Bone marrow (tissue), 2 donors: ENCODE measurements around the gene DEPP1.
A peak's percentile ranks its signal among the peaks of the same experiment; 100 is the strongest.
"Not testable (repeated sequence)": the region's sequence is repeated elsewhere in the genome, so short reads cannot be mapped to it uniquely, and the experiment has no call there.

Experiments used
- DNase-seq, 2 donors: peaks; one replicate each; lab custom pipeline; 2025; lab: John Stamatoyannopoulos, UW

The DEPP1 gene

GRCh38 chr10:44978570-44979280 is at the start of gene DEPP1:
Gene DEPP1, minus strand, starts transcription at chr10:44978809. Its CDS starts 779 bp downstream, at chr10:44978030.
- DNase-seq, result peak in 1 of 2 donors; percentile 67

- no peak for DNase-seq
These were observed 44.8 kb upstream of the DEPP1 start for GRCh38 chr10:45023426-45023825.

- DNase-seq, result no peak
These were observed 37.0 kb upstream of the DEPP1 start for GRCh38 chr10:45015590-45015989.

GRCh38 chr10:45014557-45014956 is 35.9 kb upstream of the DEPP1 start:
- not testable (repeated sequence) for DNase-seq

- peak in 1 of 2 donors; percentile 81 for DNase-seq
These were observed 30.0 kb upstream of the DEPP1 start for GRCh38 chr10:45008524-45009161.

- DNase-seq, result no peak
These were observed 27.8 kb upstream of the DEPP1 start for GRCh38 chr10:45006276-45007030.

GRCh38 chr10:45005284-45005683 is 26.7 kb upstream of the DEPP1 start:
- DNase-seq, result no peak

GRCh38 chr10:45004661-45005060 is 26.1 kb upstream of the DEPP1 start:
- DNase-seq, result no peak

- no peak for DNase-seq
These were observed 24.9 kb upstream of the DEPP1 start for GRCh38 chr10:45003432-45004000.

- DNase-seq, result peak; percentile 49 to 66
These were observed 23.0 kb upstream of the DEPP1 start for GRCh38 chr10:45001381-45002148.

- DNase-seq, result peak; percentile 66 to 72
These were observed 22.3 kb upstream of the DEPP1 start, which contains the start of gene ZNF22 for GRCh38 chr10:45000752-45001380. Gene ZNF22, plus strand, starts transcription at chr10:45000923. Its CDS starts 2,446 bp downstream, at chr10:45003369.

GRCh38 chr10:45000138-45000751 is 21.6 kb upstream of the DEPP1 start:
- no peak for DNase-seq

GRCh38 chr10:44998146-44998631 is 19.6 kb upstream of the DEPP1 start:
- no peak for DNase-seq

GRCh38 chr10:44997105-44997748 is 18.6 kb upstream of the DEPP1 start:
- DNase-seq, result no peak

GRCh38 chr10:44995914-44996669 is 17.5 kb upstream of the DEPP1 start:
- no peak for DNase-seq

- no peak for DNase-seq
These were observed 16.9 kb upstream of the DEPP1 start for GRCh38 chr10:44995581-44995913.

GRCh38 chr10:44994752-44995530 is 16.3 kb upstream of the DEPP1 start:
- DNase-seq, result no peak

GRCh38 chr10:44993922-44994751 is 15.5 kb upstream of the DEPP1 start:
- DNase-seq, result no peak
